Measurements from ENCODE around the gene COL16A1. TPM values are rescaled to one million over a fixed set of nuclear protein-coding genes. Genes with fewer than 3 reads are reported as not detected.

The COL16A1 gene
- total and polyA plus RNA-seq, 3 experiments from 2014 or later: 0.85 TPM; not detected in 2

DNA sequence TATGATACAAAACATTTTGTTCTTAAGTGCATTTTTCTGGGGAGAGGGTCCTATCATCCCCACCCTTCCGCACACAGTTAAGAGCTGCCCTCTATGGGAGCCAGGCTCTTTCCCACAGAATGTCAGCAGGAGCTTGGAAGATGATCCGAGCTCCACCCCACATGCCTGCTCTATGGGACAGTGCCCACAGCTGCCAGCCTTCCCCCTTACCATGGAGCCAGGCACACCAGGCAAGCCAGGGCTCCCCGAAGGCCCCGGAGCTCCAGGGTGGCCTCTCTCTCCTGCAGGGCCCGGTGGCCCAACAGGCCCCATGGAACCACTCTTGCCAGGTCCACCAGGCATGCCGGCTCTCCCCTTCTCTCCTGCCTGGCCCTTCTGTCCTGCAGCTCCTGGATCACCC is 48.7 kb downstream of the COL16A1 start:
- Histone ChIP-seq H3K4me1 (ENCODE audit: insufficient read depth, low read length) (no peaks in the 10 kb centered on the region), H3K27me3 (ENCODE audit: insufficient read depth, low read length, poor library complexity, severe bottlenecking) (no peaks in the 10 kb centered on the region), H3K36me3 (ENCODE audit: insufficient read depth, low read length) (no peaks in the 10 kb centered on the region), H3K27ac (ENCODE audit: low read depth, low read length) (no peak overlapping the region), H3K9me3 (ENCODE audit: low read length) (no peaks in the 10 kb centered on the region), H3K4me3 (ENCODE audit: low read length) (no peak overlapping the region)
- no peak for DNase-seq
- H3K36me3 Mint-ChIP-seq: no peaks in the 10 kb centered on the region
- peak overlapping the region in 1 of 8 donors; percentile 58 for H3K27ac Mint-ChIP-seq
- no peaks in the 10 kb centered on the region for H3K9me3 Mint-ChIP-seq
- ChIA-PET POLR2A (no interaction called here), CTCF (interaction anchor here (0.7 kb wide), 1 partner anchor 9 kb away, joined by 3 read pairs; no protein-coding TSS in a partner anchor)
- H3K27me3 Mint-ChIP-seq: peaks cover 0 to 7% of the 10 kb centered on the region in 2 donors
- no peak overlapping the region for H3K4me3 Mint-ChIP-seq
- no peaks in the 10 kb centered on the region for H3K4me1 Mint-ChIP-seq

DNA sequence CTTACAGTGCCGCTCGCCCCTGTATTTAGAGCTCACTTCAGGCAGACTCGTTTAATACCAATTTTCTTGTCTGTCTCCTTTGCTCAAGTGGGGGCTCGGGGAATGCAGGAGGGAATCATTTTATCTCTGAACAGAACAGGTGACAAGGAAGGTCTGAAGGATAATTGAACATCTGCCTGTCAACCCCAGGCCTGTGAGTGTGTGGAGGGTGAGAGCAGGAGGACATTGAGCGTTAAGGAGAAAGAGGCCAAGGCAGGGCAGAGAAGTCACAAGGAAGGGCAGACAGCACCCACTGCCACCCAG is 49.4 kb downstream of the COL16A1 start:
- Histone ChIP-seq H3K36me3 (ENCODE audit: insufficient read depth, low read length) (no peaks in the 10 kb centered on the region), H3K4me3 (ENCODE audit: low read length) (no peak overlapping the region), H3K4me1 (ENCODE audit: insufficient read depth, low read length) (no peaks in the 10 kb centered on the region), H3K27me3 (ENCODE audit: insufficient read depth, low read length, poor library complexity, severe bottlenecking) (no peaks in the 10 kb centered on the region), H3K27ac (ENCODE audit: low read depth, low read length) (no peak overlapping the region), H3K9me3 (ENCODE audit: low read length) (no peaks in the 10 kb centered on the region)
- H3K9me3 Mint-ChIP-seq: no peaks in the 10 kb centered on the region
- no peak for DNase-seq
- no peaks in the 10 kb centered on the region for H3K4me1 Mint-ChIP-seq
- CTCF ChIA-PET: interaction anchor here (0.7 kb wide), 1 partner anchor 10 kb away, joined by 3 read pairs; no protein-coding TSS in a partner anchor
- no peak overlapping the region for H3K4me3 Mint-ChIP-seq
- POLR2A ChIA-PET: no interaction called here
- no peak overlapping the region for H3K27ac Mint-ChIP-seq
- peaks cover 0 to 2% (median 0%) of the 10 kb centered on the region in 3 donors for H3K36me3 Mint-ChIP-seq
- H3K27me3 Mint-ChIP-seq: peaks cover 0 to 7% of the 10 kb centered on the region in 2 donors

DNA sequence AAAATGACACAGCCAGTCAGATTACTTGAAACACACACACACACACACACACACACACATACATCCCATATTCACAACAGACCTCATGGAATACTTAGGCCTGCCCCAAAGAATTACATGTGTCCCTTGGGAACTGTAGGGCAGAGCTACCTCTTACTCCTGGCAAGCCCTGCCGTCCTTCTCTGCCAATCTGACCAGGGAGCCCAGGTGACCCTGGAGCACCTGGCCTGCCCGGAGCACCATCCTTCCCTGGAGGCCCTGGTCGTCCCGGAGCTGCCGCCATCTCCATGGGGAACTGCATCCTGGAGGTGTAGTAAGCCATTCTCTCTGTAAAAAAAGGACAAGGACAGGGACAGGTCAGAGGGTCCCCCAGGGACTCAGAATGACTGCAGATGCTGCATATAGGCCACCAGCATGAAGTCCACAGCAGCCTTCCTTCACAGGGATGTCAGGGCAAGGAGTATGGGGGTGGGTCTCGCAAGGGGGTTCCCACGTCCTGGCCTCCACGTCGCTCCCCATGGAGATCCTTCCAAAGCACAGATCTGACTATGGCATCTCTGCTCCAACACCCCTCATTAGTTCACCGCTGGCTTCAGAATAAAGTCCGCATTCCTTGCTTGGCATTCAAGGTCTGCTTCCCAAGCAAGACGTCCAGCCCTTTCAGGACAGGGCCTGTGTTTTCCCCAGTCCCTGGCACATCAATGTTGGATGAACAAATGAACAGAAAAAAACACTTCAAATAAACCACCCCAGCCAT is 49.9 kb downstream of the COL16A1 start:
- Mint-ChIP-seq H3K4me1 (no peaks in the 10 kb centered on the region), H3K4me3 (no peak overlapping the region), H3K27me3 (peaks cover 0 to 7% of the 10 kb centered on the region in 2 donors), H3K36me3 (peaks cover 0 to 2% (median 0%) of the 10 kb centered on the region in 3 donors), H3K9me3 (no peaks in the 10 kb centered on the region), H3K27ac (peak overlapping the region in 1 of 8 donors; percentile 25)
- H3K9me3 ChIP-seq (ENCODE audit: low read length): no peaks in the 10 kb centered on the region
- ChIA-PET CTCF (no interaction called here), POLR2A (no interaction called here)
- no peaks in the 10 kb centered on the region for H3K36me3 ChIP-seq (ENCODE audit: insufficient read depth, low read length)
- H3K27me3 ChIP-seq (ENCODE audit: insufficient read depth, low read length, poor library complexity, severe bottlenecking): no peaks in the 10 kb centered on the region
- no peak overlapping the region for H3K4me3 ChIP-seq (ENCODE audit: low read length)
- no peaks in the 10 kb centered on the region for H3K4me1 ChIP-seq (ENCODE audit: insufficient read depth, low read length)
- DNase-seq: no peak
- no peak overlapping the region for H3K27ac ChIP-seq (ENCODE audit: low read depth, low read length)

DNA sequence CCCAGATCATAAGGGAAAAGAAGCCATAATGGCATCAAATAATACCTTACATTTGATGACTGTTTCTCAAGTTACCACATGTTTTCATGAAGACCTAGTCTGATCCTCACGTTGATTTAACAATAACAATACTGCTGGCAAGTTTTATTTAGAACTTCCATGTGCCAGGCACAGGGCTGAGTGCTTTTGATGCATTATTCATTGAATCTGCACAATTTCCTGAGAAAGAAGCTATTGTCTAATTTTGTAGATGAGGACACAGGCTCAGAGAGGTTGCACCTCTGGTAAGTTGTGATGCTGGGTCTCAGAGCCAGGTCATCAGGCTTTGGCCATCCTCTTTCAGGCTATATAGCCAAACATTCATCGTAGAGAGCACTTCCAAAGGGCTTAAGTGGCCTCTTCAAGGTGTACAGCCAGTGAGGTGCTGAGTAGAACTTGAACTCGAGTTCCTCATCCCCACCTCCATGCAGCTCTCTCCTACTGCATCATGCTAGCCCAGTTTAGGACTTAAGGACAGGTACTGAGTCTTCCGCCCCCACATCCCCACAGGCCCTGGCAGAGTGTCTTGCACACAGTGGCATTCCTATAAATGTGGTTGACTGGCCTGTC is 50.8 kb downstream of the COL16A1 start:
- CTCF ChIA-PET: interaction anchor here (1.0 kb wide), 1 partner anchor 10 kb away, joined by 3 read pairs; no protein-coding TSS in a partner anchor
- peaks cover 0 to 2% (median 0%) of the 10 kb centered on the region in 3 donors for H3K36me3 Mint-ChIP-seq

DNA sequence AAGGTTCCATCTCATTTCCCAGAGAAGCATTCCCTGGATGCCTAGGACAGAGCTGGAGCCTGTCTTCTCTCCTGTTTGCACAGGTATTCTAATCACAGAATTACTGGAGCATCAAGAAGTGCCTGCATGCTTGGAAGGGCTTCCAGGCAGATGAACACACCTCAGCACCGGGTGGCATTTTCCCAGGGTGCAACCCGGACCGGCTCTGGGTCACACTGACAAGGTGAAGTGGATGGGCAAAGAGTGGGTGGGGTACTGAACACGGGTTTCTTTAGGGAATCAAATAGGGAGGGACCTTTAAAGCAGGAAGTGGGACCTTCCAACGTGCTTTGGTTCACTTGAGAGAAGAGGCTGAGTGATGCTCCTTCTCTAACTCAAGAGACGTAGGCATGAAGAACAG is 52.1 kb downstream of the COL16A1 start:
- H3K9me3 Mint-ChIP-seq: no peaks in the 10 kb centered on the region
- Histone ChIP-seq H3K9me3 (ENCODE audit: low read length) (no peaks in the 10 kb centered on the region), H3K36me3 (ENCODE audit: insufficient read depth, low read length) (no peaks in the 10 kb centered on the region), H3K27ac (ENCODE audit: low read depth, low read length) (no peak overlapping the region), H3K27me3 (ENCODE audit: insufficient read depth, low read length, poor library complexity, severe bottlenecking) (no peaks in the 10 kb centered on the region), H3K4me3 (ENCODE audit: low read length) (no peak overlapping the region), H3K4me1 (ENCODE audit: insufficient read depth, low read length) (no peaks in the 10 kb centered on the region)
- peaks cover 2 to 6% (median 2%) of the 10 kb centered on the region in 3 donors for H3K4me1 Mint-ChIP-seq
- no peak overlapping the region for H3K27ac Mint-ChIP-seq
- H3K27me3 Mint-ChIP-seq: peaks cover 0 to 3% of the 10 kb centered on the region in 2 donors
- no peak overlapping the region for H3K4me3 Mint-ChIP-seq
- ChIA-PET CTCF (interaction anchor here (0.9 kb wide), 1 partner anchor 12 kb away, joined by 3 read pairs; no protein-coding TSS in a partner anchor), POLR2A (no interaction called here)
- DNase-seq: no peak
- H3K36me3 Mint-ChIP-seq: peaks cover 0 to 2% (median 0%) of the 10 kb centered on the region in 3 donors

More for the DNA sequence above, 50.8 kb downstream of the COL16A1 start:
- Histone ChIP-seq H3K4me1 (ENCODE audit: insufficient read depth, low read length) (no peaks in the 10 kb centered on the region), H3K36me3 (ENCODE audit: insufficient read depth, low read length) (no peaks in the 10 kb centered on the region), H3K27me3 (ENCODE audit: insufficient read depth, low read length, poor library complexity, severe bottlenecking) (no peaks in the 10 kb centered on the region), H3K9me3 (ENCODE audit: low read length) (no peaks in the 10 kb centered on the region), H3K4me3 (ENCODE audit: low read length) (no peak overlapping the region), H3K27ac (ENCODE audit: low read depth, low read length) (no peak overlapping the region)
- no peak overlapping the region for H3K27ac Mint-ChIP-seq
- no peak overlapping the region for H3K4me3 Mint-ChIP-seq
- POLR2A ChIA-PET: no interaction called here
- no peaks in the 10 kb centered on the region for H3K4me1 Mint-ChIP-seq
- no peak for DNase-seq
- H3K27me3 Mint-ChIP-seq: peaks cover 0 to 7% of the 10 kb centered on the region in 2 donors
- H3K9me3 Mint-ChIP-seq: no peaks in the 10 kb centered on the region

DNA sequence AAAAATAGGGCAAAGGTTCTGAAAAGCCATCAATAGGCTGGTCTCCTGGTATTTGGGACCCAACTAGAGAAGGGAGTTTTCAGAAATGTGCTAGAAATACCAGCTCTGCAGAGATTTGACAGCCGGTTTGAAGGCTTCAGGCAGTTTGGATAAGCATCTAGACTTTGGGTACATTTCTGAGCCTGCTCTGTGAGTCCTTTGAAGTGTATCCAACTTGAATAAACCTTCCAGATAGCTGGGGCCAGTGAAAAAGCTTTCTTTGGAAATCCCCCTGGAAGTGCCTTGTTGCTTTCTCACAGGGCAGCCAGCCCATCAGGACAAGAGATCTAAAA is 52.8 kb downstream of the COL16A1 start:
- peaks cover 0 to 2% (median 0%) of the 10 kb centered on the region in 3 donors for H3K36me3 Mint-ChIP-seq
- H3K9me3 ChIP-seq (ENCODE audit: low read length): no peaks in the 10 kb centered on the region
- DNase-seq: no peak
- H3K9me3 Mint-ChIP-seq: no peaks in the 10 kb centered on the region
- H3K27ac ChIP-seq (ENCODE audit: low read depth, low read length): no peak overlapping the region
- H3K4me3 ChIP-seq (ENCODE audit: low read length): no peak overlapping the region
- H3K27me3 Mint-ChIP-seq: peaks cover 0 to 3% of the 10 kb centered on the region in 2 donors
- H3K4me1 Mint-ChIP-seq: peaks cover 5 to 13% (median 8%) of the 10 kb centered on the region in 3 donors
- ChIA-PET POLR2A (no interaction called here), CTCF (no interaction called here)
- H3K27ac Mint-ChIP-seq: peak overlapping the region in 1 of 8 donors; percentile 48
- no peaks in the 10 kb centered on the region for H3K27me3 ChIP-seq (ENCODE audit: insufficient read depth, low read length, poor library complexity, severe bottlenecking)
- peak overlapping the region in 1 of 7 donors; percentile 28 for H3K4me3 Mint-ChIP-seq
- H3K36me3 ChIP-seq (ENCODE audit: insufficient read depth, low read length): no peaks in the 10 kb centered on the region
- no peaks in the 10 kb centered on the region for H3K4me1 ChIP-seq (ENCODE audit: insufficient read depth, low read length)

DNA sequence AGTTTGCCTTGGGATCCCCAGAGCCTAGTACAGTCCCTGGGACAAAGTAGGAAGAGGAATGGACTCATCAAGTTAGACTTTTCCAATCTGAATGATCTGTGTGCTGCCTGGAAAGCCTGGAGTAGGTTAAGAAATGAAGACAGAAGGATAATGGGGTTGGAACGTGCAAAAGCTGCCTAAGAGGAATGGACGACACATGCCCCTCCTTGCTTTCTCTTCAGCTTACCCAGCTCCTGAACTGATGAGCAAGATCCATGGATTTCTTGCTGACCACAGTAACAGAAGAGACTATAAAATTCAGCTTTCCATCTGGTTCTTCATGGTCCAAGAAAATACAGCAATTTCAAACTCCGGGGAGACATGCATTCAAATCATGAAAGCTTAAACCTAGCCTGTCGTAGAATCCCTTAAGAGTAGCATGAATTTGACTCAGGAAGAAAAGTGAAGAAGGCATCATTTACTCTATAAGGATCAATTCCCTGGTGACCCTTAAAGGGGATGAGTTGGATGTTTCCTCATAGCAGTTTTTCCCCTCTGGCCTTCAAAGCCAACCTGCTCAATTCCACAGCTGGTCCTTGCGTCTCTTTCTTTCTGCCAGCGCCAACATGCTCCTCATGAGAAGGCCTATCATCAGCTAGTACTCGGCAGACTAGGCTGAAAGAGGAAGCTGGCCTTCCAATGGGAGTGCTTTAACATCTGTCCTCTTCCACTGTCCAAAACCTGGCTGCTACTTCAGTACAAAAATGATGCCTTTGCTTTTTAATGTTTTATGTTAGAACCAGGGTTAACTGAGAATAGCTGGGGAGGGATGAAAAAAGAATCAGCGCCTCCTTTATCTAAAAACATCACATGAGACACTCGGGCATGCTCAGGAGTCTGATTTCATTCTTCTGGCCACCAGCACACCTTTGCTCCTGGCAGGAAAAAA is 53.4 kb downstream of the COL16A1 start:
- CTCF ChIA-PET: no interaction called here
- Mint-ChIP-seq H3K4me3 (peak overlapping the region in 1 of 7 donors; percentile 55), H3K27me3 (peaks cover 0 to under 1% of the 10 kb centered on the region in 2 donors), H3K36me3 (peaks cover 0 to 2% (median 0%) of the 10 kb centered on the region in 3 donors), H3K4me1 (peaks cover 11 to 19% (median 14%) of the 10 kb centered on the region in 3 donors), H3K9me3 (no peaks in the 10 kb centered on the region), H3K27ac (peak overlapping the region in 2 of 8 donors; percentile 48 to 83)
- Histone ChIP-seq H3K27me3 (ENCODE audit: insufficient read depth, low read length, poor library complexity, severe bottlenecking) (no peaks in the 10 kb centered on the region), H3K36me3 (ENCODE audit: insufficient read depth, low read length) (no peaks in the 10 kb centered on the region), H3K4me3 (ENCODE audit: low read length) (no peak overlapping the region), H3K27ac (ENCODE audit: low read depth, low read length) (no peak overlapping the region), H3K9me3 (ENCODE audit: low read length) (no peaks in the 10 kb centered on the region), H3K4me1 (ENCODE audit: insufficient read depth, low read length) (peaks cover 6% of the 10 kb centered on the region)
- POLR2A ChIA-PET: no interaction called here
- no peak for DNase-seq

Measured in CD8-positive, alpha-beta memory T cell (primary cell).